Stimulated activated CD4-positive, alpha-beta T cell treated with anti-CD3 and anti-CD28 coated beads, Interleukin-12 subunit alpha, Interleukin-12 subunit beta, amount 100 ng/mL, for 48 hours (primary cell): ENCODE data around the gene SLC23A2.
"Not testable (repeated sequence)": the region's sequence is repeated elsewhere in the genome, so short reads cannot be mapped to it uniquely, and the experiment has no call there.

ENCODE experiments used
- DNase-seq, 3 donors: peaks; one replicate each; pipeline ENCODE4 v3.0.0-alpha.2; 2020; ENCODE audit warnings: low read depth in 2 of 3, low spot score in 1 of 3

Gene SLC23A2

GRCh38 chr20:4881006-4881730 is 120.1 kb downstream of the SLC23A2 start:
- DNase-seq = no peak

GRCh38 chr20:4880051-4880450 is 121.3 kb downstream of the SLC23A2 start:
- DNase-seq = no peak

GRCh38 chr20:4878099-4878498 is 123.2 kb downstream of the SLC23A2 start:
- not testable (repeated sequence) for DNase-seq

- no peak for DNase-seq
These were observed 124.6 kb downstream of the SLC23A2 start for GRCh38 chr20:4876731-4877130.

GRCh38 chr20:4876301-4876700 is 125.0 kb downstream of the SLC23A2 start:
- no peak for DNase-seq

- no peak for DNase-seq
These were observed 125.7 kb downstream of the SLC23A2 start for GRCh38 chr20:4875578-4876067.

GRCh38 chr20:4873396-4873795 is 127.9 kb downstream of the SLC23A2 start:
- DNase-seq = no peak

- DNase-seq = no peak
These were observed 129.8 kb downstream of the SLC23A2 start for GRCh38 chr20:4871486-4871885.

GRCh38 chr20:4870906-4871305 is 130.4 kb downstream of the SLC23A2 start:
- DNase-seq = no peak

GRCh38 chr20:4869290-4870193 is 131.8 kb downstream of the SLC23A2 start:
- DNase-seq = no peak

GRCh38 chr20:4867051-4867450 is 134.3 kb downstream of the SLC23A2 start:
- no peak for DNase-seq

- no peak for DNase-seq
These were observed 134.9 kb downstream of the SLC23A2 start for GRCh38 chr20:4866429-4866828.

GRCh38 chr20:4864311-4864752 is 137.0 kb downstream of the SLC23A2 start:
- no peak for DNase-seq

GRCh38 chr20:4862661-4863060 is 138.6 kb downstream of the SLC23A2 start:
- no peak for DNase-seq

- DNase-seq = no peak
These were observed 139.3 kb downstream of the SLC23A2 start for GRCh38 chr20:4861961-4862360.

- DNase-seq = no peak
These were observed 143.3 kb downstream of the SLC23A2 start for GRCh38 chr20:4858000-4858399.

- DNase-seq = no peak
These were observed 145.1 kb downstream of the SLC23A2 start for GRCh38 chr20:4856022-4856755.

- no peak for DNase-seq
These were observed 145.8 kb downstream of the SLC23A2 start for GRCh38 chr20:4855555-4855954.

- no peak for DNase-seq
These were observed 146.2 kb downstream of the SLC23A2 start for GRCh38 chr20:4855097-4855496.

GRCh38 chr20:4854561-4854901 is 146.8 kb downstream of the SLC23A2 start:
- no peak for DNase-seq

GRCh38 chr20:4853757-4854560 is 147.4 kb downstream of the SLC23A2 start:
- no peak for DNase-seq
